Epidermal melanocyte (primary cell): Measurements from ENCODE around the gene CCIN.
"Not testable (repeated sequence)": the region's sequence is repeated elsewhere in the genome, so short reads cannot be mapped to it uniquely, and the experiment has no call there.

Experiments used
- DNase-seq: peaks from one replicate; pipeline ENCODE4 v3.0.0; 2011; ENCODE audit warnings: low spot score; ENCODE audit not compliant: insufficient read length

The CCIN gene

DNA sequence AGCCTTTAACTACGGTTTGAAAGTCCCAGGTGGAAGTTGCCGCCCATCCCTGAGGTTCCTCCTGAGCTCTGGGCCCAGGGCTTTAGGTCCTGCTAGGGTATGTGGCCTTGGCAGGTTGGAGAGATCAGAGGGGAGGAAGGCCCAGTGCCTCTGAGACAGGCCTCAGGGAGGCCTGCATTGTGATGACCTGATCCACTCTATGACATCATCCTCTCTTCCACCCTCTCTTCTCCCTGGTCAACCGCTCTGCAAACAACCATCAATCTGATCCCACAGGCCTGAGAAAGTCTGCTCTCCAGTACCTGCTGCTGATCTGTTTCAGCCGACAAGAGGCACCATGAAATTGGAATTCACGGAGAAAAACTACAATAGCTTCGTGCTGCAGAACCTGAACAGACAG is at the start of gene CCIN:
CCIN (plus strand) TSS at position 223 of the 400 bp plus-strand sequence; CDS start at position 338, 115 bp downstream.
- no peak for DNase-seq

DNA sequence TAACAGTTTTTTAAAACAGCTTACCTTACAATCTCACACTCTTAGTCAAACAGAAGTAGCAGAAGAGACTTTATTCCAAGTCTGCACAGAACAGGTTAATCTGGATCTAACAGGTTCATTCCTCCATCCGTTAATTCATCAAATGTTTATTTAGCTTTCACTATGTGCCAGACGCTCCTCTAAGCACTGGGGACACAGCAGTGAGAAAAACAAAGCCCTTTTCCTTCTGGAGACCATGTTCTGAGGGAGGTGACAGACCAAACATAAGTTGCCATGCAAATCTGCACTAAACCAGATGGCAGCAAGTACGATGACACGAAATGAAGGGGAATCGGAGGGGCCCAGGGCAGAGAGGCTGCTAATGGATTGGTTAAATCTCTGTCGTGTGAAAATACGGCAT is 49.7 kb upstream of the CCIN start:
- no peak for DNase-seq

DNA sequence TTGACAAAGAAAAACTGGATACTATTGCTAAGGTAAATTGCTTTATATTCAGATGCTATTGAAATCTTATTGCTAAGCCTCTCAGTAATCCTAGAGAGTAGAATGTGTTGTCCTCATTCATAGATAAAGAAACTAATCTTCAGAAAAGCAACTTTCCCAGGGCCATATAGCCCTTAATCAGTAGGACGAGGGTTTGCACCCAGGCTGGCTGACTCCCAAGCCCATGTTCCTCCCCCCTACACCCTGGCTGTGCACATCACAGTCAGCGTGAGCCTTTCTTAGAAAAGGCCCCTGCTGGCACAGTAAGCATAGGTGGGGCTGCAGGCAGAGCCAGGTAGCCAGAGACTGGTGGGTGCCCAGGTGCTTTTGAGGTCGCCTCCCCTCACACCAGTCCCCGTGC is 48.5 kb upstream of the CCIN start:
- DNase-seq: no peak

DNA sequence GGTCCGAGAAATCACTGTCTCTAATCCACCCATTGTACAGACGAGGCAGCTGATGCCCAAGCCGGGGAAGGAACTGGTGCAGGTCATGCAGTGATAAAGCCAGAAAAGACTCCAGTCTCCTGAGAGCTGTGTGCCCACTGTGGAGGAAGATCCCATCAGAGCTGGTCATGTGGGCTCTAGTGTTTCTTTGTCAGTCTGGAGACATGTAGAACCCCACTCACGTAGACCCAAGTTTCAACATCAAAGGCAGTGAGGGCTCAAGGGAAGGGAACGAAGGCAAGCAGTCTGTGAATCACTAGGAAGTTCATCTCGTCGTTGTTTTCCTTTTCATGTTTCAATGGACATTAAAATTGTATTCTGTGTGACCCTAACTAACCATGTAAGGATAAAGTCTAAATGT is 47.2 kb upstream of the CCIN start:
- no peak for DNase-seq

DNA sequence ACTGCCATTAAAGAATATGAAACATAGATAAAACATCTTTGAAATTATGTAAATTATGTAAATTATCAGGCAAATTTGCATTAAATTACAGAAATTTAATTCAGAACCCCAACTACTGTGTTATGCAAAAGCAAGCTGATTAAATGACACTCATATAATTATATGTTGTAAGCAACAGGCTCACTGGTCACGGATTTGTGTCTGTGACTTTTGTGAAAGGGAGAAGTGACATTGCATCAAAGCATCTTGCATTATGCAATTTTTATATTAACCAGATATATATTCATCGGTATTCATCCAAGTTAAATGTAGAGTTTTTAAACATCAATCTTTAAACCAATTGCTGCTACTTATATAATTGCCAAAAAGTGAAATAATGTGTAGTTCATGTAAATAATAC is 45.7 kb upstream of the CCIN start:
- DNase-seq: no peak

DNA sequence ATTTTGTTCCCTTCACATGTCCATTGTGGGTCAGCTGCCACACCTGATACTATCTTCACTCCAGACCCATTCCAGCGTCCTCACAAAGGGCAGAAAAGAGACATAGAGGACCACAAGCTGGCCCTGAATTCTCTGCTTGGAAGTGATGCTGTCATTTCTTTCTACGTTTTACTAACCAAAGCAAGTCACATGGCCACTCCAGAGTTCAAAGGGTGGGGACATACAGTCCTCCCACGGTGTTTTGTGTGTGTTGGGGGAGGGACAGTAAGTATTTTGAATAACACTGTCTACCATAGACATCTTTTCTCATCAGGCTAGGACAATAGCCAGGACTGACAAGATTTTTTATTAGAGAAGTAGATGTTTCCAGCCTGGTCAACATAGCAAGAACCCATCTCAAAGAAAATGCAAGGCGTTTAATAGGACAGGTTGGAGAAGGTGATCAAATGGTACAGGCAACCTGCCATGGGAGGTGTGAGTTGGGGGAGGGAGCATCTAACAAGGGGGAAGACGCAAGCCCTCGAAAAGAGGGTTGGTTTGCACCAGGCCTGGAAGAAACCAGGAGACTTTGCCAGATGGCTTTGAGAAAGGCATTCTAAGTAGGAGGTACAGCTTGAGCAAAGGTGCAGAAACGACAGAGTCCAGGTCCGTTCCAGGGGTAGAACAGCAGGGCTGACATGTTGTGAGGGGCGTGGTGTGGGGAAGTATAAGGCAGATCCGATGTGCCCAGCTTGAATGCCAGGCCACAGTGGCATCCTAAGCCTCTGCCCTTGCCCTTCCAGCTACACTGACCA is 43.9 kb upstream of the CCIN start:
- DNase-seq: no peak

DNA sequence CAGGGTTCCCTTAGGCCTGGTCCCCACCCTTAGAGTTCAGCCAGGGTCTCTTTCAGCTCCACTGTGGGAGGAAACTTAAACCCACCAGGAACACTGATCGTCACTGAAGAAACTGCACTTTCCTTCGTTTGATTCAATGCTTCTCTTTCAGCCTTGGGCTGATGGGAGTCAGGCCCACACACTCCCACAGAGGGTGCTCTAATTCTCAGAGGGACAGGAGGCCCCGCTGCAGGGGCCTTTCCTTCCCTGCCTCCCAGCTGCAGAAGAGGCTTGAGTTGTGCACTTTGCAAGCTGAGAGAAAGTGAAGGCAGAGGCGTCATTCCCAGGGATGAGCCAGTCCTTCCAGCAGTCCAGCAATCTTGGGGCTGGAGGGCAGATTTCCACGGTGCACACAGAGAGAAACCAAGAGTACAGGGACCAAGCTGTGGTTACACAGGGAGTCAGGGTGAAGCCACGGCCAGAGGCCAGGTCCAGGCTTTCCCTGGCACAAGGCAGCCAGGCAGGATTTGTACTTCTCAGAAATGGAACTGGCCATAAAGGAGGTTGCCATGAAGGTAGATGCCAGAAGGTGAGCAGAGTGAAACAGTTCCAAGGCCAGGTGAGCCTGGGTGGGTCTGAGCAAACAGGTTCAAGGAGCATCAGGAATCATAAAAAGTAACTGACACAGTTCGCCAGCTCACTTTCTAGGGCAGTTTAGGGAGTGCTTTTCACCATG is 43.0 kb upstream of the CCIN start:
- no peak for DNase-seq

DNA sequence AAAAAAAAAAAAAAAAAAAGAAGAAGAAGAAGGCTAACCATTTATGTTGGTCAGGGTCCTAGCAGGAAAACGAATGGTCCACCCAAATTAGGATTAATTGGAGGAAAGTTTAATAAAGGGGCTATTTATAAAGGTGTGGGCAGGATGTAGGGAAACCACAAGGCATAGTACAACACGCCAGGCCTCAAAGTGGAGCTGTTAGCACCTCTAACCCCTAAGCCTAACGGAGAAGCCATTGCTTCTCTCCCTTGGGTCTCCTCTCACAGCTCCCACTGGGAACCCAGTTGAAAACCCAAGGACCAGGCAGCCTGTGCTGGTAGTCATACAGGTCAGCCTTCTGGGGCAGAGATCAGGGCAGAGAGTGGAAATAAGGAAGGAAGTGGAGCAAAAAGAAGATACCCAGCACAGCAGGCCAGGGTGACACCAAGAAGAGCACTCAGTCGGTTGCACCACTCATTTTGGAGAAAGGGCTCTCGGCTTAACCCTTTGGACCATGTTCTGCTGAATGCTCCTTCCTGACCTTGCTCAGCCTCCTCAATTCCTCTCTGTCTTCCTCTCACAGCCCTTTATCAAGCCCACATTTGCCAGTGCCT is 41.4 kb upstream of the CCIN start:
- DNase-seq: no peak

DNA sequence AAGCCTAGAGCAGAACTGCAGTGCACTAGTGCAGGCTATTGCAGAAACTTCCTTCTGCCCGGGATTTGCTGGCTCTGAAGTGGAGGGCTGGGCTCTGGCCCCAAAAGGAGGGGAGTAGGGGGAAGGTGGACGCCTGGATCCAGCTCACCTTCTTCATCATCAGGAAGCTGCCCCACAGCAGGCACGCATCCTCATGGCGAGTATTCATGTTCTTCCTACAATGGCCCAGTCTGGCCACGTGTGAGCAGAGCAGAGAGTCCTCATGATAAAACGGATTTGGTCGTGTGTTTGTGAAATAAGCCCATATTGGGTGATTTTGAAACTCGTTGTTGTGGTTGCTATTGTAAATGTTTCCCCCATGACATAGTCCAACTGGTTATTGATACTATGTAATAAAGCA is 40.8 kb upstream of the CCIN start:
- no peak for DNase-seq

DNA sequence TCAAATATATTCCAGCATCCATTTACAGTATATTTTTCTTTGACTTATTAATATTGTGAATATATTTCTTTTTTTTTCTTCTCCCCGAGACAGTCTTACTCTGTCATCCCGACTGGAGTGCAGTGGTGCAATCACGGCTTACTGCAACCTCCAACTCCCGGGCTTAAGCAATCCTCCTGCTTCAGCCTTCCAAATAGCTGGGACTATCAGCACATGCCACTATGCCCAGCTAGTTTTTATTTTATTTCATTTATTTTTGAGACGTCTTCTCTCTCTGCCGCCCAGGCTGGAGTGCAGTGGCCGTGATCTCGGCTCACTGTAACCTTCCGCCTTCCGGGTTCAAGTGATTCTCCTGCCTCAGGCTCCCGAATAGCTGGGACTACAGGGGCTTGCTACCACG is 40.0 kb upstream of the CCIN start:
- DNase-seq: no peak

DNA sequence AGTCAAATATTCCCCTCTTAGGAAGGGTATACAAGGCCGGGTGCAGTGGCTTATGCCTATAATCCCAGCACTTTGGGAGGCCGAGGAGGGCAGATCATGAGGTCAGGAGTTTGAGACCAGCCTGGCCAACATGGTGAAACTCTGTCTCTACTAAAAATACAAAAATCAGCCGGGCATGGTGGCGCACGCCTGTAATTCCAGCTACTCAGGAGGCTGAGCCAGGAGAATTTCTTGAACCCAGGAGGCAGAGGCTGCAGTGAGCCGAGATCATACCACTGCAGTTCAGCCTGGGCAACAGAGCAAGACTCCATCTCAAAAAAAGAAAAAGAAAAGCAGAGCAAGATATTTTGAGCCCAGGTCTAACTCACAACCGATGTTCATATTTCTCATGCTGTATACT is 37.5 kb upstream of the CCIN start:
- not testable (repeated sequence) for DNase-seq

DNA sequence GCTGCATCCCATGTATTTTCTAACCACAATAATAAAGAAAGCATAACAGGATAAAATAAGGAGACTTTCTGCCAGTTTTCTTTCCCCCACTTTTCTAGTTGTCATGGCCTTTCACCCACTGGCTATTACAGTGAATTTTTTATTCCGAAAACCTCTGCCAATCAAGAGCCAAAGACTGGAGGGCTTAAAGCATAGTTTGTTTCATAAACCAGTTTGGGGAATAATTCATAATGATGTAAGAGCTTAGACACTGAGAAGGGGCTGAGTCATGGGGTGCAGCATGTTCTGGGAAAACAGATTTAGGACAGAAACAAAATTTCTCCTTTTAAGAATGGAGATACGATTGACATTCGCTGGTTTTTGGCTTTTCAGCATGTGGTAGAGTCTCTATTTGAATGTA is 37.1 kb upstream of the CCIN start:
- DNase-seq: no peak

DNA sequence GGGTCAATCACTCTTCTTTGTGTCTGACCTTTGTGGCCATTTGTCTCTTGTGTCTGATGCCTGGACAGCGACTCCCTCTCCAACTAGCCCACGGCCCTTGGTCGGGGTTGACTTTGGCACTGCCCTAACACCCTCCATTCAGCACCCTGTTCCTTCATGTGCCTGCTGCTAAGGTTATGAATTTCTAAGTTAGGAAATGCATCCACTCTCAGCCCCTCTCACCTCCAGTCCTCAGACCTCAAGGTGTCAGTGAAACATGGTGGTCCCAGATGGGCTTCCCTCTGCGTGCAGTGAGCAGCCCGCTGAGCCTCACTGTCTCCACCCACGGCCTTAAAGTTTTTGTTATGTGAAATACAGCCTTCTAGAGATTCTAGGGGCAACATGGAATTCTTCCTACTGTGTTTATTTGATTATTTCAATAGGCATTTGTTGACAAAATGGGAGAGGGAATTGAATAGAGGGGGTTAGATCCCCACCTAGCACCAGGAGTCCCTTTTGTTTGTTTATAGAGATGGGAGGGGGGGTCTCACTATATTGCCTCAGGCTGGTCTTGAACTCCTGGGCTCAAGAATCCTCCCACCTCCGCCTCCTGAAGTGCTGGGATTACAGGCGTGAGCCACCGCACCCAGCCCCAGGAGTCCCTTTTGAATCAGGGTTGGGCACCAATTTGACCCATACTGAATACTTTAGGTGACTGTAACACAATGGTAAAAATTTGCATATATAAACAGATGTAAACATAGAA is 34.3 kb upstream of the CCIN start:
- DNase-seq: no peak

DNA sequence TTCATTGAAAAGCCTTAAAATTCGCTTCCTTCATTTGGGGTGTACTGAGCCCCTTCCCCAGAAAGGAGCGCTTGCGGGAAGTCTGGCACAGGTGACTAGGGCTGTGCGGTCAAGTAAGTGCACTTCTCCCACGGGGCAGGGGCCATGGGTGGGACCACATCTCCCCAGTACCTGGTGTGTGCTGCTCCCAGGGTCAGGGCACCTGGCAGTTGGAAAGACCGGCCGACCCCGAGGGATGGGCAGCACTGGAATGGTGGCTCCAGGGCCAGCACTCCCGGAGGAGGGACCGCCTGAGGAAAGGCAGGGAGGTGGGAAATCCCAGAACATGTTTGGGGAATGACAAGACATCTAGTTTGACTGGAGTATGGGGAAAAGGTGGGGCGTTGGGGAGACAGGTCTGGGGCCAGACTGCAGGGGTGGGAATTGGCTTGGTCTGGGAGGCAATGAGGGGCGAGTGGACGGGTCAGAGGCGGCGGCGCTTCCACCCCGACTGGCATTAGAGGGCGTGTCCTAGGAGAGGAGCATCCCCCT is 33.4 kb upstream of the CCIN start:
- no peak for DNase-seq

DNA sequence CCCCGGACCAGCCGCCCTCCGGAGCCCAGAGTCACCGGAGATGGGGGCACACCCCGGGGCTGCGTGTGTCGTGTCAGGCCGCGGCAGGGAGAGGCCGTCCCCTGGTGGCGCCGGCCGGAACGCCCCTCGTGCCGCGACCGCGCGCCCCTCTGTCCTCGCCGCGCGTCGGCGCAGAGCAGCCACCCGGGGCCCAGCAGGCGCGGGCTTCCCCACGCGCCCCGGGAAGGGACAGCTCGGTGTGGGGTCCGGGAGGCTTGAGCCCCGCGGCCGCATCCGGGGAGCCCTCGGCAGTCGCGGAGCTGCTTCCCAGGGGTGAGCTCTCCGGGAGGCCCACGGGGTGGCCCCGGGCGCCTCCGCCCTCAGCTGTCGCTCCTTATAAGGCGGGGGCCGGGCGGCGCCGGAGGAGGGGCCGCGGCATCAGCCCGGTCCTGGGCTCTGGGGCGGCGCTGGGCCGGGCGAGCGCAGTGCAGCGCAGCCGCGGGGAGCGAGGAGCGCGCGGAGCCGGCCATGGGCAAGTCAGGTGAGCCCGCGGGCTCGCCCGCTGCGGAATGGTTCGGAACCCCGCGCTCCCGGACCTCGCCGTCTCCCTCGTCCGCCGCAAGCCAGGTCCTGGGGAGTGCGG is 32.8 kb upstream of the CCIN start, which contains the start of gene GLIPR2:
GLIPR2 (plus strand) TSS at position 462 of the 622 bp plus-strand sequence; CDS start at position 508, 46 bp downstream.
- peak; percentile 66 for DNase-seq

DNA sequence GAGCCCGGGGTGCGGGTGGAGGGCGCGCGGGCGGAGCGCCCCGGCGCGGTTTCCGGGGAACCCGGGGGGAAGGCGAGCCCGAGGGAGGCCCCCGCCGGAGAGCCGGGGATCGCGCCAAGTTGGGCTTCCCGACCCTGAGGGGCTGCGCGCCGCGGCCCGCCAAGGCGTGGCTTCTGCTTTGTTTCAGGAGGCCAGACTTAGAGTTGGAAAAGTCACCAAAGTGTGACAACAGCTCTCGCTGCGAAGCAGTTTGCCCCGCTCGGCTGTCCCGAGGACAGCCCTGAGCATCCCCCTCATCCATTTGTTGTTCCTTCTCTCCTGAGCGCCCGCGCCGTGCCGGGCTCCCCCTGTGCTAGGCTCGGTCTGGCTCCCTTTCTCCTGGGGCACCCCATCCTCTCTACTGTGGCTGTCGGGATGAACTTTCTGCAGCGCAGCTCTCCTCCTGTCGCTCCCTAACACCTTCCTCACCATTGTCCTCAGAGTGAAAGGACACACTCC is 32.2 kb upstream of the CCIN start:
- no peak for DNase-seq

DNA sequence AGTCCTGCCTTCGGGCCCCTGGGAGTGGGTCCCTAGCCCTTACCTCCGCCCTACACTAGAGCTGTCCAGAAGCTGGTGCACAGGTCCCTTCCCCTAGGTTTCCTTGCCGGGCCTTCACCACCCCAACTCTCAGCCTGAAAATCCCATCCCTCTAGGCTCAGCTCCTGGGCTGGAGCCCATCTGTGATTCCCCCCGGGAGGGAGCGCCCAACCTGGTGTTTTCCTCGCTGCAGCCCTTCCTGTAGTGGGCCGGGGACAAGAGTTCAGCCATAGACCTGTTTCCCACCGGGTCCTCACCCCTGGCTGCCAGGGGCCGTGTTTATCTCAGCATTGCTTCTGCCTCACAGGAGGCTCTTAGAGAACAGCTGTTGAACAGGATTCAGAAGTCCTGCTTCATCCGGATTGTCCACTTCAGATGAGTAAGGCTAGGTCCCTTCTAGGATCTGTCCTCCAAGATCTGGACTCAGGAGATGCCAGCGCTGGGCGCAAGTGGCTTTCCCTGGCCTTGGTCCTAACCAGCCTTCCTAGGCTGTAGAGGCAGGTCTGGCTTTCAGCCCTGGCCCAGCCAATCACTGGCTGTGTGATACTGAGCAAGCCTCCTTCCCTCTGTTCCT is 31.7 kb upstream of the CCIN start:
- DNase-seq: no peak

DNA sequence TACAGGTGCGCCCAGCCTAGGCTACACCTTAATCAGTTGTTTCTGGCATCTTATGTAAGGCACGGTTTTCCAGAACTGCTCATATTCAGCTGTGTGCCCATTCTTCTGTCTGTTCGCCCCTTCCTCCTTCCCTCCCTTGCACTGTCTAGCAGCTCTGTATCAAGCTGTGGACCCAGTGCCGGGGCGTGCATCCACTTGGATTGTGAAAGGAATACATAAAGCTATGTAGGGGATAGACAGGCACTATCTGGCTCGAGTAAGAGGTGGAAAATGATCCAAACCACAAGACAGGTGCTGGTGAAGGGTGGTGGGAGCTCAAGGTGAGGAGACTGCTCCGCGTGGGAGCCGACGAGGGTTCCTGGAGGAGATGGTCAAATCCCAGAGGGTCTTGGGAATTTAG is 30.7 kb upstream of the CCIN start:
- DNase-seq: no peak

DNA sequence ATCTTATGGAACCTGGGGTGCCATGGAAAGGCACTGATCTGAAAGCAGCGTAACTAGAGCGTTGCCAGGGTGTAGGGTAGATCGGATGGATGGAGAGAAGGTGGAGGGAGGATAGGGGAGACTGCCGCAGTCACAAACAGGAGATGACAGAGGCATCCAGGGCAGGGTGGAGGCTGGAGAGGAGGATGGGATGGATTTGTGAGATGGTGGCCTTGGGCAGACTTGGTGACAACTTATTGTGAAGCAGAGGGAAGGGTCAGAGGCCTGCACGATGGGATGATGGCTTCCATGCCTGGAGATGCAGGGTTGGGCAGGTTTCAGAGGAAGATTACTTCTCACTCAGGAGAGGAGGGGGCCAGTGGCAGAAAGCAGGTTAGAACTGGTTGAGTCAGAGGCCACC is 30.3 kb upstream of the CCIN start:
- no peak for DNase-seq
